ENCODE data around the gene FAM81A.

FAM81A gene

DNA sequence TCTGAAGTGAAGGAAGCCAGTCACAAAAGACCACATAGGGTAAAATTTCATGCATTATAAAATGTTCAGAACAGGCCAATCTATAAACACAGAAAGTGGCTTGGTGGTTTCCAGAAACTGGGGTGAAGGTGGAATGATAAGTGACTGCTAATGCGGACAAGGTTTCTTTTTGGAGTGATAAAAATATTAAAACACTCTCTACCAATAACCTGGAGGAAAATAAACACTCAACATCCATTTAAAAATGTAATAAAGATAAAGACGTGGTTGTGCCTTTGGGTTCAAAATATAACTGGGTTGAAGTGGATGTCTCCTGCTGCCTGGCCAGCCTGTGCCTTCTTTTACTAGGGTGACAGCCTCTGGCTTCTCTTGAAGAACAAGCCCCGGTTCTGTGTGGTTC, 102.7 kb downstream of the FAM81A start:
- DNase-seq (ENCODE audit: low read depth in 2 of 2): no peak

- DNase-seq (ENCODE audit: low read depth in 2 of 2): no peak
Observed at GRCh38 chr15:59541750-59542149, 103.8 kb downstream of the FAM81A start.

DNA sequence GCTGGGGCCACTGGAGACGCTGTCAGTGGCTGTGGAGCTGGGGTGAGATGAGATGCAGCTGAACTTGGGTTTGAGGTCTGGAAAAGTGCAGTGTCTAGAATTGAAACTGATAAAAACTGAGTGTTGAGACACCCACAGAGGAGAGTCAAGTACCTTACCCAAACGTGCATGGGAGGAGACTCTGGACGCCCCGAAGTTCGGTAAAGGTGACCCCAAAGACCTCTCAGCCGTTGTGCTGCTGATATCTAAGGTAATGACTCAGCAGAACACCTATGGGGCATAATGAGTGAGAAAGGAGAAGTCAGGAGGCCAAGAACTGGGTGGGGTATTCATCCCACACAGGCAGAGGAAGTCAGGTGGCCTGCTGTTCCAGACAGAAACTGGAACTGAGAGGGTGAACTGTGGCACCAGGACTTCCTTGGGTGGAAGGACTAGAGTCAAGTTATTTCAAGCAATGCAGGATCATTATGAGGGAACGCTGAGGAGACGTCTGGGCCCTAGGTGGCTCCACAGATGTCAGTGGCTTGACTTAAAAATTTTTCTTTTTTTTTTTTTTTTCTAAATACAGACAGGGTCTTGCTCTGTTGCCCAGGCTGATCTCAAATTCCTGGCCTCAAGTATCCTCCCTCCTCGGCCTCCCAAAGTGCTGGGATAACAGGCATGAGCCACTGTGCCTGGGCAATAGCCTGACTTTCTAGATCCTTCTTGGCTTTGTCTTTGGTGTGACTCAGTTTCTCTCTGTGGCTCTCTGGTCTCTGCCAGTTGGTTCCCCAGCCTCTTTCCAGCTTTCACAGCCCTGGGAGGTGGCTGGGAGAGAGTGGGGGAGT, 105.9 kb downstream of the FAM81A start:
- no peak for DNase-seq (ENCODE audit: low read depth in 2 of 2)

DNA sequence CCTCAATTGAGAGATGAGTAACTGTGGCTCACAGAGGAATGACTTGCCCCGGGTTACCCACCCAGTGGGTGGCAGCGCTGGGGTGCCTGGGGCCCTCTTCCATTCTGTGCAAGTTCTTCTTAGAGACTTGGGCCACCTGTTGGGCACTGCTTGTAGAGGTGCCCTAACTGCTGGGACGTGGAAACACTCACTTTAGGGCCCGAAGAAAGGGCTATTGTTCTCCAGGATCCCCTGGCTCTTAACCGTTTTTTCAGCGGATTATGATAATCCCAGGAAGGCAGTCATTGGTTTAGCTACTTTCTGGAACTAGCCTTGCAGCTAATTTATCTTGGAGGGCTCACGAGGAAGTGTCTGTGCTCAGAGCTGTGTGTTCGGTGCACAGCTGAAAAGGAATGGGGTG, 107.6 kb downstream of the FAM81A start:
- no peak for DNase-seq (ENCODE audit: low read depth in 2 of 2)

GRCh38 chr15:59548501-59549226, 110.7 kb downstream of the FAM81A start:
- no peak for DNase-seq (ENCODE audit: low read depth in 2 of 2)

- DNase-seq (ENCODE audit: low read depth in 2 of 2): no peak
Observed at GRCh38 chr15:59549301-59550185, 111.6 kb downstream of the FAM81A start.

DNA sequence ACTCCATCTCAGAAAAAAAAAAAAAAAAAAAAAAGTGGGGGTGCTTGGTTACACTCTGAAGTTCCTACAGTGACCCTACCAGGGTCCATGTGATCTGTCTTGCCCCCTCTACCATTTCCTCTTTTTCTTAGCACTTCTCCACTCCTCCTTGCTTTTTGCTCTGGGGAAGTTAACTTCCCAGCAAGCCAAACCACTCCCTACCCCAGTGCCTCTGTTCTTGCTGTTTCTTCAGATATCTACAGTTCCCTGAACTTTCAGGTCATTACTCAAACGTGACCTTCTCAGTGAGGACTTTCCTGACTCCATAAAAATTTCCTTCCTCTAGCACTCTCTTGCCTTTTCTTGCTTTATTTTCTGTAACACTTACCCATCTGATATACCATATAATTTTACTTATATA, 112.5 kb downstream of the FAM81A start:
- no peak for DNase-seq (ENCODE audit: low read depth in 2 of 2)

- DNase-seq (ENCODE audit: low read depth in 2 of 2): no peak
Observed at GRCh38 chr15:59550956-59551355, 113.0 kb downstream of the FAM81A start.

DNA sequence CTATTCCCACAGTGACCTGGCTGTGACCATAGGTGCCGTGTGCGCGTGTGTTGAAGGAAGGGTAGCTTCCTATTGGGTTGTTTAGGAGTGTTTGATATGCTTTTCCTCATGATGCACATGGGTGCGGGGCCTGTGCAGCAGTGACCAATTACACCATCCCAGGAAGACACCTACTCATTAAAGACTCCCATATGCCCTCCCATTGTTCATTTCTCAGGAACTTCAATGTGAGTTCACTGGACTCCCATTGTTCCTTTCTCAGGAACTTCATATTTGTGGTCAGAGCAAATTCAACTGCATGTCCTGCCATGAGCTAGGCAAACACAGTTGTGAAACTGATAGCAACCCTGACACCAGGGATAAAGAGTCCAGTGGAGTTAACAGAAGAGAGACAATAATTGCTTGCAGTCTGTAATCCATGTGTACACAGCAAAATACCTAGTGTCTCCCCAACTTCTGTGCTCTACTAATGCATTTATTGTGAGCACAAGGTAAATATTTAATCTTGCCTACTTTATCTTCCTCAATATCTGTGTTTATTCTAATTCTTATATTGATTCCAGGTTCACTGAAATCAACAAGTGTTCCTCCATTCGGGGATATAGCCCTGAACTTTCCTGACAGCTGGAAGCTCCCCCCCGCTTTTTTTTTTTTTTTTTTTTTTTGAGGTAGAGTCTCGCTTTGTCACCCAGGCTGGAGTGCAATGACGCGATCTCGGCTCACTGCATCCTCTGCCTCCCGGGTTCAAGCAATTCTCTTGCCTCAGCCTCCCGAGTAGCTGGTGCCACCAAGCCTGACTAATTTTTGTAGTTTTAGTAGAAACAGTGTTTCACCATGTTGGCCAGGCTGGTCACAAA, 116.1 kb downstream of the FAM81A start:
- no peak for DNase-seq (ENCODE audit: low read depth in 2 of 2)

- DNase-seq (ENCODE audit: low read depth in 2 of 2): no peak
Observed at GRCh38 chr15:59555696-59556095, 117.7 kb downstream of the FAM81A start.

- no peak for DNase-seq (ENCODE audit: low read depth in 2 of 2)
Observed at GRCh38 chr15:59556380-59556779, 118.4 kb downstream of the FAM81A start.

- DNase-seq (ENCODE audit: low read depth in 2 of 2): no peak
Observed at GRCh38 chr15:59557581-59557980, 119.6 kb downstream of the FAM81A start.

DNA sequence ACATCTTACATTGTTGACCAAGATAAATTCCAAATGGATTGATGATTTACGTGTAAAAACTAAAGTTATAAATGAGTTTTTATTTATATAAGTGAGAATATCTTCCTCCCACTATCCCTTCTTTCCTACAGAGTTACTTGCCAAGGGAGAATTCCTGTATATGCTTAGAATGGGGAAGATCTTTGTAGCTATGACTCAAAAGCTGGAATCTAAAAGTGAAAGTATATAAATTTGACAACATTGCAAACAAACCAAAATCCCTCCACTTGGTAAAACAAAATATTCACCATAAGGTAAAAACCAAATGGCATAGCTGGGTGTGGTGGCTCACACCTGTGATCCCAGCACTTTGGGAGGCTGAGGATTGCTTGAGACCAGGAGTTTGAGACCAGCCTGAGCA, 120.9 kb downstream of the FAM81A start:
- no peak for DNase-seq (ENCODE audit: low read depth in 2 of 2)

DNA sequence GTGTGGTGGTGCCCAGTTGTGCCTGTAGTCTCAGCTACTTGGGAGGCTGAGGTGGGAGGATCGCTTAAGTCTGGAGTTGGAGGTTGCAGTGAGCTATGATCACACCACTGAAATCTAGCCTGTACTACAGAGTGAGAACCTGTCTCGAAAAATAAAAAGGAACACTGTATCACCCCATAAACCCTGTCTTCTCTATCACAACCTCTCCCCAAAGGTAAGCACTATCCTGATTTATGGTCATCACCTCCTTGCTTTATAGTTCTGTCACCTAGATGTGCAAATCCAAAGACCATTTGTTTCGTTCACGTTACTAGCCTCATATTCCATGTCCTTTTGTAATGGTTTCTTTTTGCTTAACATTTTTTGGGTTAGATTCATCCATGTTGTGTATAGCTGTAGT, 123.6 kb downstream of the FAM81A start:
- no peak for DNase-seq (ENCODE audit: low read depth in 2 of 2)

- DNase-seq (ENCODE audit: low read depth in 2 of 2): no peak
Observed at GRCh38 chr15:59562448-59563186, 124.6 kb downstream of the FAM81A start.

- no peak for DNase-seq (ENCODE audit: low read depth in 2 of 2)
Observed at GRCh38 chr15:59565299-59565698, 127.3 kb downstream of the FAM81A start.

GRCh38 chr15:59567324-59567723, 129.3 kb downstream of the FAM81A start:
- DNase-seq (ENCODE audit: low read depth in 2 of 2): no peak

DNA sequence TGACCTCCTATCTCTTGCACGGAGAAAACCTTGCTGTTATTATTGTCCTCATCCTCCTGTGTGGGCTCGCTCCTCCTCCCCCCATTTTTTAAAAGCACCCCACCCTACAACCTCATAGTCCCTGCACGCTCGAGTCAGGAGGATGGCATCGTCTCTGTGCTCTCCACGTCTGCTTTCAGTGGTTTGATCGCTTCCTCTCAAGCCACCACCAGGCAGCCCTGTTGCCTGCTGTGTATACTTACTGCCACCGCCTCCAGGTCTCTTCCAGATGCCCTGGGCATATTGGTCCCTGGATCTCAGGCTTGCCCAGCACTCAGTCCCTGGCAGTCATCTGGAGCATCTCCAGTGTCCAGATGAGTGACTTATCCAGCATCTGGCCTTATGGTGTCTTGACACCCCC, 131.5 kb downstream of the FAM81A start:
- no peak for DNase-seq (ENCODE audit: low read depth in 2 of 2)

GRCh38 chr15:59570315-59570714, 132.3 kb downstream of the FAM81A start:
- no peak for DNase-seq (ENCODE audit: low read depth in 2 of 2)

GRCh38 chr15:59571606-59572005, 133.6 kb downstream of the FAM81A start:
- DNase-seq (ENCODE audit: low read depth in 2 of 2): no peak

All from stimulated activated CD4-positive, alpha-beta T cell treated with anti-CD3 and anti-CD28 coated beads, Interleukin-1b, Interleukin-23, amount 100 ng/mL, for 1 hour (primary cell).